Measurements from ENCODE around the gene DVL3.
"Not testable (repeated sequence)": the region's sequence is repeated elsewhere in the genome, so short reads cannot be mapped to it uniquely, and the experiment has no call there.

The DVL3 gene

GRCh38 chr3:184149770-184150169 lies 5.4 kb upstream of the DVL3 start:
- H3K4me3 ChIP-seq (ENCODE audit: control insufficient read depth, low read depth, low read length); DNase-seq (ENCODE audit: low read depth): not testable (repeated sequence)
- peak; percentile 37 for TF ChIP-seq CTCF (IDR thresholded peaks at IDR 0.05; ENCODE audit: control insufficient read depth, insufficient read depth, low read depth, low read length, missing control alignments)

GRCh38 chr3:184155644-184156521 lies 706 bp downstream of the DVL3 start:
- TF ChIP-seq CTCF (IDR thresholded peaks at IDR 0.05; ENCODE audit: control insufficient read depth, insufficient read depth, low read depth, low read length, missing control alignments) = no peak
- DNase-seq (ENCODE audit: low read depth) = no peak
- H3K4me3 ChIP-seq (ENCODE audit: control insufficient read depth, low read depth, low read length) = peak overlapping the region; percentile 96

- no peak for TF ChIP-seq CTCF (IDR thresholded peaks at IDR 0.05; ENCODE audit: control insufficient read depth, insufficient read depth, low read depth, low read length, missing control alignments)
- DNase-seq (ENCODE audit: low read depth) = no peak
- H3K4me3 ChIP-seq (ENCODE audit: control insufficient read depth, low read depth, low read length) = peak overlapping the region; percentile 96
These were observed 1.4 kb downstream of the DVL3 start for GRCh38 chr3:184156522-184156955.

- no peak for TF ChIP-seq CTCF (IDR thresholded peaks at IDR 0.05; ENCODE audit: control insufficient read depth, insufficient read depth, low read depth, low read length, missing control alignments)
- no peak for DNase-seq (ENCODE audit: low read depth)
- peak overlapping the region; percentile 96 for H3K4me3 ChIP-seq (ENCODE audit: control insufficient read depth, low read depth, low read length)
These were observed 2.0 kb downstream of the DVL3 start for GRCh38 chr3:184157206-184157605.

GRCh38 chr3:184158404-184158803 lies 3.2 kb downstream of the DVL3 start:
- DNase-seq (ENCODE audit: low read depth) = no peak
- TF ChIP-seq CTCF (IDR thresholded peaks at IDR 0.05; ENCODE audit: control insufficient read depth, insufficient read depth, low read depth, low read length, missing control alignments) = no peak
- H3K4me3 ChIP-seq (ENCODE audit: control insufficient read depth, low read depth, low read length) = no peak overlapping the region

- H3K4me3 ChIP-seq (ENCODE audit: control insufficient read depth, low read depth, low read length) = no peak overlapping the region
- DNase-seq (ENCODE audit: low read depth) = no peak
- no peak for TF ChIP-seq CTCF (IDR thresholded peaks at IDR 0.05; ENCODE audit: control insufficient read depth, insufficient read depth, low read depth, low read length, missing control alignments)
These were observed 5.3 kb downstream of the DVL3 start for GRCh38 chr3:184160456-184160855.

GRCh38 chr3:184162571-184163070 lies 7.4 kb downstream of the DVL3 start:
- H3K4me3 ChIP-seq (ENCODE audit: control insufficient read depth, low read depth, low read length) = not testable (repeated sequence)

More at GRCh38 chr3:184162571-184163070, 7.4 kb downstream of the DVL3 start:
- DNase-seq (ENCODE audit: low read depth) = not testable (repeated sequence)

Measured in AG09309 (cell line).